Activated naive CD4-positive, alpha-beta T cell (primary cell): ENCODE data around the gene NOS3.

Source experiments
- DNase-seq, 4 experiments: peaks; one replicate each; lab custom pipeline; 2025; lab: John Stamatoyannopoulos, UW

NOS3 gene

DNA sequence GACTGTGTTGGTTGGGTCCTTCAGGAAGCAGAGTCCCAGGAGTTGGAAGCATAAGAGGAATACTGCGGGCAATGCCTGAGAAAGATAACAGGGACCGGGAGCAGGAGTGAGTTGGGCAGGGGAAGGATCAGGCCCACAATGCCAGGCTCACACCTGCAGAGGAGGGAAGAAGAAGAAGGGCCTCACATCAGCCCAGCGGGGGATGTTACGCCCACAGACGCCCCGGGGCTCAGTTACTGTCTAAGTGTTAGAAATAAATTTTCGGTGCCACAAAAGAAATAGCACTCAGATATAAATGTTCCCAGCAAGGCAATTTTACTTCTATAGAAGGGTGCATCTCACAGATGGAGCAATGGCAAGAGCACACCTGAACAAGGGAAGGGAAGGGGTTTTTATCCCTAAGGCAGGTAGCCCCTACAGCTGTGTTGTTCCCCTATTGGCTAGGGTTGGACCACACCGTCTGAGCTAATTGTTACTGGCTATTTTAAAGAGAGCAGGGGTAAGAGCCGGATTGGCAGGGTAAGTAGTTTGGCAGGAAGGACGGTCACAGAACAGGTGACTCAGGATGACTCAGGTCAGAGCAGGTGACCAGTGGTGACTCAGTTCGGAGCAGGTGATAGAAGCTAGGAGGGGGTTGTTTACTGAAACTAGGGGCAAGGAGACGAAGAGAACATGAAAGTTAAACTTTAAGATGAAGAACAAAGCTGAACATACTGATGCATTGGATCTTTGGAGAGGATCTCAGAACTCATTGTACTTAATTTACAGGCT, at the start of gene NOS3:
TSS of gene NOS3 (plus strand) at position 602 of the 771 bp plus-strand sequence. CDS start 2,787 bp downstream, outside the sequence.
- DNase-seq = no peak

DNA sequence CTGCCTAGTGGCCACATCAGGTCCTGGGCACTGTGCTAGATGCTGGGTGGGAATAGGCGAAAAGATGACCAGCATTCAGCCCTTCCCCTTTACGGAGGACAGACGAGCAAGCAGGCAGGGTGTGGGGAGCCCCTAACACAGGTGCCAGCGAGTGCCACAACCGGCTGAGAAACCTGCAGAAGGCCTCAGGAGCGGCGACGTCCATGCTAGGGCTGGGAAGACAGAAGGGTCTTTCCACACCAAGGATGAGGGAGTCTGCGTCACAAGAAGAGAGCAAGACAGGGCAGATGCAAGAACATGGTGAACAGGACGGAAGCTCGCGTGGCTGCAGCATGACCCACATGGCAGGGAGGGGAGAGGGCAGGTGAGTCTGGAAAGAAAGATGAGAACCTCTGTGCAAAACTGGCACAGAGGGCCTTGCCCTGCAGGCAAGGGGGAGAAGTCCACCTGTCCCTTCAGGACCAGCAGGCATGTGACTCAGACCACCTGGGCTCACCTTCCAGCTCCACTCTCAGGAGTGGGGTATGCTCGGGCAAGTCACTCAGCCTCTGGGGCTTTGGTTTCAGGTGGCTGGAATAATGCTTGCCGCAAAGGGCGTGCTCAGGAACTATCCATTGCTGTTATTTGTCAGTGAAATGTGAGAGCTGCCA, 49.3 kb upstream of the NOS3 start:
- no peak for DNase-seq

DNA sequence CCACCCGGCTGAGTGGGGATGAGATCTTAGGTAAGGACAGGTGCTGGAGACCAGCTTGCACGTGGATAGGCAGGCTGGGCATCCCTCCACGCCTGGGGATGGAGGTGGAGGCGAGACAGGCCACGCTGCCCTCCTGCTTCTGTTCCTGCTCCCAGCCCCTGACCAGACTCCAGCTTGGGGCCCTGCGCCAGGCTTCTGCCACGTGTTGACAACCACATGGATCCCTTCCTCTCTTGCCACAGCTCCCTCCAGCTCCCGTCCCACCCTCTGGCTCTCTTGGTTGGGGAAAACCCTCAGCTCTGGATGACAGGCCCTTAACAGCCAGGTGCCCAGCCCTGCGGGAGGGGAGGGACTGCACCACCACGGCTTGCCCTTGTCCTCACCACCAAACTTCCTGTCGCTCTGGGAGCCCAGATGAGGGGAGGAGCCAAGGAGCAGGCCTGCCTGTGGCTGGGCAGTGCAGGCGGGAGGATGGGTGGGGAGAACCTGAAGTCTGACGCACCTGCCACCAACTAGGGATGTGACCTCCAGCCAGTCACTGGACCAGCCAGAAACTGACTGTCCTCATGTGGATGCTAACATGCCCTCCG, 48.7 kb upstream of the NOS3 start:
- DNase-seq = peak in 2 of 4 experiments; percentile 16 to 21

DNA sequence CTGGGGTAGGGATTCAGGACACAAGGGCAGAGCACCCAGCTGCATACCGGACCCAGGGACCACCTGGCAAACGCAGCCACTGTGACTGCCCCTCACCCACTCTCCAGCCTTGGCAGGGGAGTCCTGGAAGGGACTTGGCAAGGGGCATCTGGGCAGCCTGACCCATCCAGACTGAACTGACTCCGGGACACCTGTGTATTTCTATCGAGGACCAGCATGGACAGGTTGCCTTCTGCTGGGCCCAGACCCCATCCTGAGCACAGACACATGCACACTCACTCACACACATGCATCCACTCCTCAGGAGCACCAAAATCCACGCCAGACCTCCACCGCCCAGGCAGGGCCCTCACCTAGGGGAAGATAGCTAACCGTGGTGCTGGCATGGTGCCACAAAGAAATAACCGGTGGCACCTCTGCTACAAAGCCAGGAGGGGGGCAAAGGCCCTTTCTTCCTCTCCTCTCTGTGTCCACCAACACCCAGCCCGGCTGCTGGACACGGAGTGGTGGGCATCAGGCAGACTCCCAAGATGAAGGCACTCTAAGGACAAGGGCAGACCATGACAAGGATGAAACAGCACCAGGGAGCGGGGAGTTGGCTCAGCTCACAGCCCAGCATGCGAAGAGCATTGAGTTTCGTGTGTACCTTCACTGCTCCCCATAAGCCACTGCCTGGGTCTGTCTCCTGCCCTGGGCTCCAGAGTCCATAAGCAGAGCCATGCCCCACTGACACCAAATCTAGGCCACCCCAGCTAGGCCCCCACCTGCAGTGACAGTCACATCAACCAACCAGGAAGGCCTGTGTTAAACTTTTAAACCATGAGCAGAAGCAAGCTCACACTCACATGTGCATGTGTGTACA, 48.0 kb upstream of the NOS3 start:
- no peak for DNase-seq

DNA sequence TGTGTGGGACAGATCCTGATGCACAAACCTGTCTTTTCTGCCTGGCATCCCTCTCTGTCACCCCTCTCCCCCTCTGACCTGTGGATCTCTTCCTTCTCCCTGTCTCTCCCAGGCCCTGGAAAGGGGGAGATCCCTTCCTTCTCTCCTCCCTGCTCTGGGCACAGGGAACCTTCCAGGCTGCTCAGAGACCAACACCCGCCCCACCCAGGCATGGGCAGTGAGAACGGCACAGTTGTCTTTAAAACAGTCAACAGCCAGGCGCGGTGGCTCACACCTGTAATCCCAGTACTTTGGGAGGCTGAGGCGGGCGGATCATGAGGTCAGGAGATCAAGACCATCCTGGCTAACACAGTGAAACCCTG, 47.4 kb upstream of the NOS3 start:
- DNase-seq = no peak

DNA sequence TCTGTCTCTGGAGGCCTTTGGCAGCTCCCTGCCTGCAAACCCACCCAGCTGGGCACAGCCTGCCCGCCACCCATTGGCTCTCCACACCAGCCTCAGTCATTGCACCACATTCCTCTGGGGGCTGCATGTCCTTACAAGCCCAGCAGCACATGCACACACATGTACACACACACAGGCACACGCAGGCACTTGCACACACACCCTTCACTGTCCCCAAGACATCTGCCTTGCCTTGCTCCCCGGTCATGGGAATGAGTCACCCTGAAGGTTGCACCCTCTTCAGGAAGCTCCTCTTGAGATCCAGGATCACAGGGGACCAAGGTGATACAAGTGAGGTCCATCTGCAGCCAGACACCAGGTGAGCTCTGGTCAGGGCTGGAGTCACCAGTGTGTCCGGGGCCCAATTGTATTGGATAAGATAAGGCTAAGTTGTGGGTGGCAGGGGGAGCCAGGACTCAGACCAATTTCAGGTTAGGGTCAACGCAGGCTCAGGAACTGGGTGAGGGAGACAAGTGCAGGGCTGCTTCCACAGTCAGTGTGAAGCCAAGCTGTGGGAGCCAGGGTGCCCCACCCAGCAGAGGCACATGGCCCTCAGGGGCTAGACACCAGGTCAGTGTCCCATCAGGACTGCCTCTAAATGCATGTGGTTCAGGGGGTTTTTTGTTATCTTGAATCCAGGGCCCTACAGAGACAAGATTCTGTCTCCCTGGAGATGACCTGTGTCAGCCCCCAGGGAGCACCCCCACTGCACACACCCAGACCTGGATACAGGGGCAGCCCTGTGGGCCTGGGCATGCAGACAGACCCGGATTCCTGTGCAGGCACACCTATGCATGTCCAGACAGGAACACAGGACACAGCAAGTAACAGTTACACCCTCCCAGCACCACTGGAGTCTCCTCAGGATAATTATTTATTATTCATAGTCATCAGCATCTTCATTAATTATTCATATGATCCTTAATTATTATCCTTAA, 46.5 kb upstream of the NOS3 start:
- DNase-seq = no peak

DNA sequence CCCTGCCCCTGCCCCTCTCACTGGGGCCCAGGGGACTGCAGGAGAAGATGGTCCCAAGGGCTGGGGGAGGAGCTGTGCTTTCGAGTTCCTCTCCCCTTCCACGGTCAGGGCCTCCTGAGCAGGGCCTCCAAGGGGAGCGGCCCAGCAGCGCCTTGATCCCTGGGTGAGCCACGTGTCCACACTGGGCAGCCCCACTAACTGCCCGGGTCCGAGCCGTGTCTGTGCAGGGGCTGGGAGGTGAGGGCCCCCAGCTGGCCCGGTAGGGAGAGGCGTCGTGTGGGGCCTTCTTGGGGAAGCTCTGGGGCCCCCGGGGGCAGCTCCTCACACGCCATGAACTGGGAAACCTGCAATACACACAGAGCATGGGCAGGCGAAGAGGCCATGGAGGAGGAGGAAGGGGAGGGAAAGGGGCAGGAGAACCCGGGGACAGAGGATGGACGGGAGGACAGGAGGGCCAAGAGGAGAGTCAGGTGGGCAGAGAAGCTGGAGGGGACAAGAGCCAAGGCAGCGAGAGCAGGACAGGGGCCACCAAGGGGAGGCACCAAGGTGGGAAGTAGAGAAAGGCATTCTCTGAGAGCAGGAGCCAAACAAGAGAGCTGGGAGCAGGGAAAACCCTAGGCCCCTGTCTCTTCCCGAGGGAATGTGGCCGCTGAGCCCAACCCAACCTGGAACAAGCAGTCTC, 45.5 kb upstream of the NOS3 start:
- no peak for DNase-seq

DNA sequence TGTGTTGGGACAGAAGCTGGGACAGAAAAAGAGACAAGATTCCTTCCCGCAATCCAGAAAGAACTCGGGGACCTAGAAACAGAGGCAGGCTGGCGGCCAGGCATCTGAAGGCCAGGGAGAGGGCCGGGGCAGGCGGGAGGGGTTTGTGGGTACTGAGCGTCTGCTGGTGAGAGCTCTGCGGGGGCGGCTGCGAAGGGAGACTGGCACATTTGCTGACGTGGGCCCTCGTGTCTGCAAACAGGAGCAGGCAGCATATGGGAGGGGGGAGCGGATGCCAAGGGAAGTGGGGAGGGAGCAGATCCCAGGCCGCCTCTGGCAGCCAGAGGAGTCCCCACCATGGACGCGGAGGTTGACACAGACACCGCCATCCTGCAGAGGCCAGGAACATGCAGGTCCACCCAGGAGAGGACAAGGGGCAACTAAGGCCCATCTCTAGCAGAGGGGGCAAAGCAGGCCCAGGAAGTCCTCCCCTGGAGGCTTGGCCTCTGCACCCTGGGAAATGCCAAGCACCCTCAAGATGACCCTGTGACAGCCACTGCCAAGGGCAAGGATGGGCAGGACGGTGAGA, 44.9 kb upstream of the NOS3 start:
- no peak for DNase-seq

DNA sequence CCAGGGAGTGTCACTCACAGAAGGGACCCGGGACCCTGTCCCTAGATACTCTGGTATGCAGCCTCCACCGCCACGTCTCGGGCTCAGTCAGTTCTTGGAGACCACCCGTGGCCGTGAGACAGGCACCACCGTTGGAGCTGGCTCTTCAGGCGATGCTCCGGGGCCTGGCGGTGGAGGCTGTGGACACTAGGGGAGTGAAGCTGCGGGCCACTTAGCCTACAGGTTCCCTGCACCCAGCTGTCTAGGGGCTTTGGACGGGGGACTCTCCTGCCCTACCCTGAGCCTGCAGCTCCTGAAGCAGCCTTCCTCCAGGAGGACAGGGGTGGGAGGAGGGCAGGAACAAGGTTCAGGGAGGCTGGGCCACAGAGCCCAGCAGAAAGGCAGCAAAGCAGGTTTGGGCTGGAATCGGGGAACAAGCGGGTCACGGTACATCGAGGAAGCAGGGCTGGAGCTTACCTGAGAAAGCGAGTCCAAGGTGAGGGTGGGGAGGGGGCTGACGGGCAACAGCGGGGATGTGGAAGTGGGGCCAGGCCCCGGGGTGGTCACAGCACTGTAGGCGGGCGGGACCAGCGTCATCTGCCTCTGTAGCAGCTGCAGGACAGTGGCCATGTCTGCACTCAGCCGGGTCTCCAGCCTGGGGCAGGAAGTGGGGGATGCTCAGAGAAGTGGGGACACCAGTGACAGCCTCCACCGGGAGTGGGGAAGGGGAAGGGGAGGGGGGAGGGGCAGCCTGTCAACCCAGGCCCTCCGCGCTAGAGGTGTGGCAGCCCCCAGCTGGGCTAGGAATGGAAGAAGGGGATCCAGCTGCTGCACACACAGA, 44.2 kb upstream of the NOS3 start:
- no peak for DNase-seq

DNA sequence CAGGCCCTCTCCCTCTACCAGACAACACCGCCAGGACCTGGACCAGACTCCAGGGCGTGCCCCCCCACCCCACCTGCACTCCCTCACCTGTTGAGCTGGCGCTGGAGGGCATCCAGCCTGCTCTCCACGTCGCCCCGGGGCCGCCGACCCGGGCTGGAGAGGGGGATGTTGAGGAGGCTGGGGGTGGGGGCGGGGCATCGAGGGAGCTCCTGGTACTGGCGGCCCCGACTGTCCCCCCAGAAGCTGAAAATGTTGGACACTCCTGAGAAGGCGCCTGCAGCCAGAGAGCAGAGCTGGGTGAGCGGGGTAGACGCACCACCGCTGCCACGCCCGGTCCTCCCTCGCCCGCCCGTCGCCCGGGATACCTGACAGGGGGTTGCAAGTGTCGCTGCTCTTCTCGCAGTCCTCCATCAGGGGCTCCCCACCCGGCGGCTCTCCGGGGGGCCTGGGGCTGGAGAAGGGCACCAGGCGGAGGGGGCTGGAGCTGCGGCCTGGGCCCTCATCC, 43.5 kb upstream of the NOS3 start:
- no peak for DNase-seq

DNA sequence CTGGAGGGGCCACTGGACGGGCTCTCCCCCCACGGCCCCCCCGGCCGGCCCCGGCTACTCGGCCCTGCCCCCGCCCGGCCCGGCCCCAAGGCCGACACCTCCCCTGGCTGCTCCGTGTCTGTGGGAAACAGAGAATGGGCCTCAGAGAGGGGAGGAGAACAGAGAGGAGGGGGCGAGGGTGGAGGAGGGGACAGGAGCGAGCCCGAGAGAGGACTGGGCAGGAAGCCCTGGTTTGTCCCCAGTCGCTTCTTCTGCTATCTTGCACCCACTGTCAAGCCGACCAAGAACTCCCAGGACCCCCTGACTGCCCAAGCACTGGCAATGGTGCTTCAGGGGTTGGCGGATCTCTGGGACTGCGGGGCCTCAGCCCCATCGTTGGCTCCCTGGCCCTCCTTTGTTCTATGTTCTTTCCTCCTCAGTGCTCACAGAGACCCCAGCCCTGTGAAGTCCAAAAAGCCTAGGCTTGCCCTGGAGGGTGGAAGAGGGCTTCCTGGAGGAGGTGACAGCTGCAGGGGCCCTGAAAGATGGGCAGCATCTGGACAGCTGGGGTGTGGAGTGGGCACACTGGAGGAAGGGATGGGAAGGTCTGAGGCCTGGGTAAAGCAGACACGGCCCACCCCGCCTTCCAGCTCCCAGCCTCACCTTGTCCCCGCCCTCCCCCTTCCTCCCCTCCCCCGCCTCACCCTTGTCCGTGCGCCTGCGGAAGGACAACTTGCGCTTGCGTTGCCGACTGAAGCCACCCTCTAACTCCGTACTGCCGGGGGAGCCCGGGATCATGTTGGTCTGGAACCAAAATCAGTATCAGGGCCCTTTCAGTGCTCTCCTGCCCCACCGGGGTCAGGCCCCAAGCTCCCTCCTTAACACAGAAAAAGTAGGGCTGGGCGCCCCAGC, 42.8 kb upstream of the NOS3 start:
- DNase-seq = no peak

DNA sequence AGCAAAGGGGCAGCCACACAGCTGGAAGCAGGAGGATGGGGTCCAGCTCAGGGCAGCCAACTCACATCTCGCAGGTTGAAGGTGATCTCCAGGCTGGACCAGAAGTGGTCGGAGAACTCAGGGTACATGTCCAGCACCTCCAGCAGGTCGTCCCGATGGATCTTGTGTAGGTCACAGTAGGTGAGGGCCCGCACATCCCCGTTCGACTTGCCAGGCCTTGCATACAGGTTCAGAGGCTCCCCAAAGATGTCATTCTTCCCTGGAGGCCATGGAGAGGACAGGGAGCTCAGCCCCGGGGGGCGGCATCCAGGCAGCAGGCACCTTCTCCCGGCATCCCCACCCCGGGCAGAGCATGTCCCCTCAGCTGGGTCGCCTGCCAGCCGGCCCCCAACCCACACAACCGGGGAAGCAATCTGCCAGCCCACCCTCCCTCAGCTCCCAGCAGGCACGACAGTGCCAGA, 42.0 kb upstream of the NOS3 start:
- no peak for DNase-seq

DNA sequence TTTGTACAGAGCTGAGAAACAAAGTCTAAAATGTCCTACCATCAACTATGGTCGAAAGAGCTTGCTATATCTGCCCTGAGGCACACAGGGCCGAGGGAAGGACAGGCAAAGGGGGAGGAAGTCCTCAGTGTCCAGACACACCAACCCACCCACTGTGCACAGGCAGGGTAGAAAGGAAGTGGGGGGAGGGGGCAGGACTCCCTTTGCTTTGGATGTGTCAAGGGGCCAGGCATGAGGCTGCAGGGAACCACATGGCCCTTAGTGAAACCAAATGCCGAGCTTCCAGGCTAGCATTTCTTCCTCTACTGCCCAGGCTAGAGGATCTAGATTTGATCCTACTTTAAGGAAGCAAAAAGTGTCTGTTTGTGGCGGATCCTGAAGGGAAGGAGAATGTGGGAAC, 41.3 kb upstream of the NOS3 start:
- no peak for DNase-seq

DNA sequence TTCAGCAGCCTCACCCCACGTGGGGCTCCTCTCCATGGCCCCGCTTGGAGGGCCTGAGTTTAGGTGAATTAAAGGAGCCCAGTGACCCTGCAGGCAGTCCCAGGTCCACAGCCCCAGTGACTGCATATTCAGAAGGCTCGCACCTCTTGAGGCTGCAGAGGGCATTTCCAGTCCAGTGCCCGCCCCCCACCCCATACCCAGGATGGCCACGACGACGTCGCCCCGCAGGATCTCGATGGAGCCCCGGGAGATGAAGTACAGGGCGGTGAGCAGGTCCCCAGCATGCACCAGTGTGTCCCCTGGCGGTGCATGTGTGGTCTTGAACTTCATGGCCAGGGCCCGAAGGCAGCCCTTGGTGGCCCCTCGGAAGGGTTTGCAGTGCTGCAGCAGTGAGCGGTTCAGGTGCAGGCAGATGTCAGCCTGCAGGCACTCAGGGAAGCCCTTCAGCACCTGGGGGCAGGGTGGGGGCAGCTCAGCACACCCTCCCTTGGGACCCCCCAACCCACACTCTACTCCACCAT, 40.8 kb upstream of the NOS3 start:
- DNase-seq = no peak

DNA sequence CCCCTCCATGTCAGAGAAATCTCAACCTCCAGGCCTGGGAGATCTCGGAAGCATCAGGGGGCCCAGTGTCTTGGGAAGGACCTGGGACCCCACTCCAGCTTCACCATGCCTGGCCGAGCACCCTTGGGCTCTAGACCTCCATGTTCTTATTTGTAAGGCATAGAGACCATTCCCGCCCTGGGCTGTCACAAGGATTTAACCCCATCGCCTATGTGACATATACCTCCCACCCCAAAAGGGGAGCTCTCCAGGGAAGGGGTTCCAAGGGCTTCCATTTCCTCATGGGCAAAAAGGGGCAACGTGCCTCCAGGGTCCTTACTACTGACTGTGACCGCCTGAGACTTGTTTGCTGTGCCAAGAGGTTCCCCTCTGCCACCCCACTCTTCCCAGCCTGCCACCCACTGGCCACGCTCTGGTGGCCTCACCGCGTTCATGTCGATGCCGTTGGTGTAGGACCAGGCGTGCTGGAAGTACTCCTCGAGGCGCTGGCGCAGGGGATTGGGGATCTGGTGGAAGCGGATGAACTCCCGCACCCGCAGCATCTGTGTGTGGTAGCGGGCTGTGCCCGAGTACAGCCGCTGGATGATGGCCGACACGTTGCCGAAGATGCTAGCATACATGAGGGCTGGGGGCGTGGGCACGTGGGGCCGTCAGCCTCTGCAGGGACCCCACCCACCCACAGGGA, 40.2 kb upstream of the NOS3 start:
- no peak for DNase-seq

DNA sequence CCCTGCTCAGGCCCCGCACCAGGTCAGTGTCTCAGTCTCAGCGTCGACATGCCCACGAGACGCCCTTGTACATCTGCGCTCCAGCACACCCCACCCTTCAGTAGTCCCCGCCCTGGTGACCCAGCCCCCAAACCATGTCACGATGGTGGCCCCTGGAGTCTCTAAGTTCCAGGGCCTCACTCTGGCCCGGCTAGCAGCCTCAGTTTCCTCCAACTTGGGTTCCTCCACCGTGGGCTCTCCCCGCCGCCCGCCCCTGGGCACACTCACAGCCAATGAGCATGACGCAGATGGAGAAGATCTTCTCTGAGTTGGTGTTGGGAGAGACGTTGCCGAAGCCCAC, 39.7 kb upstream of the NOS3 start:
- no peak for DNase-seq

DNA sequence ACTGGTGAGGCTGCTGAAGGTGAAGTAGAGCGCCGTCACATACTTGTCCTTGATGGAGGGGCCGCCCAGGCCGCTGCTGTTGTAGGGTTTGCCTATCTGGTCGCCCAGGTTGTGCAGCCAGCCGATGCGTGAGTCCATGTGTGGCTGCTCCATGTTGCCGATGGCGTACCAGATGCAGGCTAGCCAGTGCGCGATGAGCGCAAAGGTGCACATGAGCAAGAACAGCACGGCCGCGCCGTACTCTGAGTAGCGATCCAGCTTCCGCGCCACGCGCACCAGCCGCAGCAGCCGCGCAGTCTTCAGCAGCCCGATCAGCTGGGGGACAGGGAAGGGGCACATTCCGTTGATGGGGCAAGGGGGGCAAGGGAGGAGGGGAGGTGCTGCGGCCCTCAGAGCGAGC, 39.3 kb upstream of the NOS3 start:
- DNase-seq = no peak
